Measurements from ENCODE around the gene CAMKMT.

GRCh38 chr2:44442019-44442418 is 80.3 kb downstream of the CAMKMT start:
- TF ChIP-seq, protein P1, sequence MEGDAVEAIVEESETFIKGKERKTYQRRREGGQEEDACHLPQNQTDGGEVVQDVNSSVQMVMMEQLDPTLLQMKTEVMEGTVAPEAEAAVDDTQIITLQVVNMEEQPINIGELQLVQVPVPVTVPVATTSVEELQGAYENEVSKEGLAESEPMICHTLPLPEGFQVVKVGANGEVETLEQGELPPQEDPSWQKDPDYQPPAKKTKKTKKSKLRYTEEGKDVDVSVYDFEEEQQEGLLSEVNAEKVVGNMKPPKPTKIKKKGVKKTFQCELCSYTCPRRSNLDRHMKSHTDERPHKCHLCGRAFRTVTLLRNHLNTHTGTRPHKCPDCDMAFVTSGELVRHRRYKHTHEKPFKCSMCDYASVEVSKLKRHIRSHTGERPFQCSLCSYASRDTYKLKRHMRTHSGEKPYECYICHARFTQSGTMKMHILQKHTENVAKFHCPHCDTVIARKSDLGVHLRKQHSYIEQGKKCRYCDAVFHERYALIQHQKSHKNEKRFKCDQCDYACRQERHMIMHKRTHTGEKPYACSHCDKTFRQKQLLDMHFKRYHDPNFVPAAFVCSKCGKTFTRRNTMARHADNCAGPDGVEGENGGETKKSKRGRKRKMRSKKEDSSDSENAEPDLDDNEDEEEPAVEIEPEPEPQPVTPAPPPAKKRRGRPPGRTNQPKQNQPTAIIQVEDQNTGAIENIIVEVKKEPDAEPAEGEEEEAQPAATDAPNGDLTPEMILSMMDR (IDR thresholded peaks at IDR 0.05): no peak
- TF ChIP-seq POLR2AphosphoS5 (IDR thresholded peaks at IDR 0.05) (no peak), POLR2A (IDR thresholded peaks at IDR 0.05) (no peak)
